ENCODE results near the gene EMP1. TPM values are rescaled to one million over a fixed set of nuclear protein-coding genes. Genes with fewer than 3 reads are reported as not detected.

The EMP1 gene
- total and polyA plus RNA-seq, 2 of the 13 experiments (the other 11 are each of a cell fraction or from before 2014, with no cell fraction given), result 0.13 to 0.61 TPM

GRCh38 chr12:13173012-13173932 lies 23.3 kb upstream of the EMP1 start:
- ChIA-PET POLR2A (no interaction called here), CTCF (ENCODE audit: low intra/inter-chr PET ratio, low total read pairs) (no interaction called here)
- TF ChIP-seq ZNF747 (CRISPR knock-in tag; IDR thresholded peaks at IDR 0.05; ENCODE audit: borderline replicate concordance), result no peak
- no peak for TF ChIP-seq HNF4G (IDR thresholded peaks at IDR 0.05; ENCODE audit: borderline replicate concordance, low read depth, low read length)
- no peak for TF ChIP-seq HNF4G (CRISPR knock-in tag; IDR thresholded peaks at IDR 0.05; ENCODE audit: borderline replicate concordance, low read depth)
- TF ChIP-seq XBP1 (CRISPR knock-in tag; IDR thresholded peaks at IDR 0.05), result no peak
- no peak for TF ChIP-seq ZNF17 (CRISPR knock-in tag; IDR thresholded peaks at IDR 0.05)
- no peak for TF ChIP-seq ZBTB34 (CRISPR knock-in tag; IDR thresholded peaks at IDR 0.05)
- no peak for TF ChIP-seq ZNF33A (CRISPR knock-in tag; IDR thresholded peaks at IDR 0.05; ENCODE audit: borderline replicate concordance)
- no peak for TF ChIP-seq RORA (CRISPR knock-in tag; IDR thresholded peaks at IDR 0.05)
- no peak for TF ChIP-seq MBD4 (IDR thresholded peaks at IDR 0.05; ENCODE audit: borderline replicate concordance, low read length)
- H3K4me2 ChIP-seq (ENCODE audit: low read depth, low read length), result no peak overlapping the region
- no peak overlapping the region for H3K9ac ChIP-seq (ENCODE audit: insufficient read depth, low read depth, low read length)
- H3K9me3 ChIP-seq (ENCODE audit: low read length), result no peaks in the 10 kb centered on the region
- no peaks in the 10 kb centered on the region for H3K4me1 ChIP-seq (ENCODE audit: insufficient read depth, low read length)
- WGBS (ENCODE audit: low lambda C conversion rate), result 42% methylated on average over 12 of the region's 12 CpGs
- no peaks in the 10 kb centered on the region for H3K36me3 ChIP-seq (replicated peaks in 1 of 2; ENCODE audit: control insufficient read depth in 1 of 2, insufficient read depth in 2 of 2, low read length in 2 of 2)
- DNase-seq (ENCODE audit: low spot score) (no peak), ATAC-seq (no peak), FAIRE-seq (no peak)
- no peaks in the 10 kb centered on the region for H4K20me1 ChIP-seq (ENCODE audit: insufficient read depth, low read length)
- no peak overlapping the region for H3K27ac ChIP-seq (ENCODE audit: extremely low read length, insufficient read depth, low read length)
- H3K27me3 ChIP-seq (ENCODE audit: control insufficient read depth in 1 of 2, insufficient read depth in 2 of 2, low read length in 2 of 2), result peaks cover 0 to 32% of the 10 kb centered on the region in 2 experiments; a peak in 2 of 5 replicates
- intact Hi-C loops (cut with micrococcal nuclease; ENCODE audit: unreplicated experiment) (no loop called here), in situ Hi-C loops (cut with HindIII; ENCODE audit: extremely low pct_ligation_motif_present, low pct_unique_long_range_greater_than_20kb) (no loop called here)
- BruUV-seq (replicated peaks), result no TSS peak
- no peak overlapping the region for H2AFZ ChIP-seq (ENCODE audit: low read length)
- H3K79me2 ChIP-seq (ENCODE audit: insufficient read depth, low read length), result no peaks in the 10 kb centered on the region
- no peak overlapping the region for H3K4me3 ChIP-seq (replicated peaks in 1 of 3; ENCODE audit: insufficient read depth in 1 of 3, low read depth in 2 of 3, low read length in 3 of 3)

Data from HepG2 (cell line).